Subcutaneous adipose tissue (tissue), 4 donors: ENCODE measurements around the gene ARPC2. TPM values are rescaled to one million over a fixed set of nuclear protein-coding genes. Genes with fewer than 3 reads are reported as not detected.

Experiments used
- total RNA-seq, 4 donors: library from RNA; depleted of rRNA; stranded (reverse); fragments of >200 nt; gene quantifications; one replicate each; pipeline ENCODE4 v1.1.0, GENCODE V29; 2016
- TF ChIP-seq, protein P1 (sequence below): fragments of 450-650 bp; IDR thresholded peaks from one replicate; pipeline ENCODE4 v1.5.1; 2016; ENCODE audit warnings: low read depth, mild to moderate bottlenecking, control low read depth, antibody characterized with exemption, moderate library complexity

The ARPC2 gene
- total RNA-seq, 4 donors from 2014 or later, result 273 to 501 (median 341) TPM

DNA sequence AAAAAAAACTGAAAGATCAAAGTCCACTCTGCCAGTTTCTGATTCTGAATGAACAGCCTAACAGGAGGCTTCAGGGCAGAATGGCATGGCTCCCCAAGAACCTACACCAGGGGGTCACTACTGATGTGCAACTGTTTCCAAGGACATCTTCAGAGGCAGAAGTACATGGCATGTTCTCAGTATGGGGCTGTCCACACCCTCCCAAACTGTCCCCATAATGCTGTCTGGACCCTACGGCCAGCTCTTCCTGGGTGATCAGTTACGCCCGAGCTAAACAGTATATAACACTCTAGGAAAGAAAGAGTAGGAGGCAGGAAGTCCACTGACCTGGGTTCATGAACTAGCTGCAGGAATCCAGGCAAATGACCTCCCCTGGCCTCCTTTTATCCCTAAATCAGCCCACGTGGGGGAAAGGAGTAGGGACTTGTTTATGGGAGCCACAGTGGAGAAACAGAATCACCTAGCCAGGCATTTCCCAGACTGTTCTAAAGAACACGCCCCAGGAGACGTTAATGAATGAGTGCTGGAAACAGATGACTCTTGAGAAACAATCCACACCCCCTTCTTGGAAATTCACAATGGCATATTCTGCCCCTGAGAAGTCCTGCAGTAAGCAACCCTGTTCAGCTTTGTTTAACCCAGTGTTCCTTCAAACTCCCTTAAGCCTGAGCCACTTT, 72.8 kb downstream of the ARPC2 start:
- TF ChIP-seq, protein P1, sequence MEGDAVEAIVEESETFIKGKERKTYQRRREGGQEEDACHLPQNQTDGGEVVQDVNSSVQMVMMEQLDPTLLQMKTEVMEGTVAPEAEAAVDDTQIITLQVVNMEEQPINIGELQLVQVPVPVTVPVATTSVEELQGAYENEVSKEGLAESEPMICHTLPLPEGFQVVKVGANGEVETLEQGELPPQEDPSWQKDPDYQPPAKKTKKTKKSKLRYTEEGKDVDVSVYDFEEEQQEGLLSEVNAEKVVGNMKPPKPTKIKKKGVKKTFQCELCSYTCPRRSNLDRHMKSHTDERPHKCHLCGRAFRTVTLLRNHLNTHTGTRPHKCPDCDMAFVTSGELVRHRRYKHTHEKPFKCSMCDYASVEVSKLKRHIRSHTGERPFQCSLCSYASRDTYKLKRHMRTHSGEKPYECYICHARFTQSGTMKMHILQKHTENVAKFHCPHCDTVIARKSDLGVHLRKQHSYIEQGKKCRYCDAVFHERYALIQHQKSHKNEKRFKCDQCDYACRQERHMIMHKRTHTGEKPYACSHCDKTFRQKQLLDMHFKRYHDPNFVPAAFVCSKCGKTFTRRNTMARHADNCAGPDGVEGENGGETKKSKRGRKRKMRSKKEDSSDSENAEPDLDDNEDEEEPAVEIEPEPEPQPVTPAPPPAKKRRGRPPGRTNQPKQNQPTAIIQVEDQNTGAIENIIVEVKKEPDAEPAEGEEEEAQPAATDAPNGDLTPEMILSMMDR, result no peak

DNA sequence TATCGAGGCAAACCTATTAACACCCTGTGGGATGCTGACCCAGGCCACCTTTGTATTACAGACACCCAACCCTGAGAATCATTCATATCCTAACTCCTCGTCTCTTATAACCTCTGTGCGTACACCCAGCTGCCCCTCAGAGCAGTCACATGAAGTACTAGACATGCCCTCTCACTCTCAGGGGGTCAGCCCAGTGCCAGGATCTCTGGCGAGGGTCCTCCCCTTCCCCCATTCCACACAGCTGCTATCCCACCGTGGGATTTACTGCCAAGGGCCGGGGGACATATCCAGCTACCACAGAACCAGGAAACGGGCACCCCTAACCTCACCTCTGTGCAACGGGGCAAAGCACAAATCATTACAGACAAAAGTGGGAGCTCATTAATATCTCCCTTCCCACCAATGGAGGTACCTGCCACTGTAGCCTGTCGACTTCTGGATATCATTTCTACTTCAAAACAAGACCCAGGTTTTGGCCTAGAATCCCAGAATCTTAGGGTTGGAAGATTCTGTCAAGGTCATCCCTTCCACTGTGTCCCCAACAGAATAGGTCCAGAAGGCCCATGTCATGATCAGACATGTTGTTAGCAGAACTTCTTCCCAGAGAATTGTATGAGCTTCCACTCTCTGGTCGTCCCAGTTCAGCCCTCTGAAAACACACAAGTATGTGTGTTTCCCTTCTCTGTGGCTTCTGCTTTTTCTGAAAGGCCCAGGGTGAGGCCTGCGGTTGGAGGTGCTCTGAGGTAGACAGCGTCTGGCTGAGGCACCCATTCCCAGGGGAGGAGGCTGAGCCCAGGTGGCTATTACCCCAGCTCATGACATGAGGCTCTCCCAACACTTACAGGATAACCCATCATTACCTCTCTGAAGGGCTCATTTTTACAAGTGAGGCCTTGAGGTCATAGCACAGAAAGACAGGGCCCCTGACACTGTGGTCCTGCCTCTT, 73.6 kb downstream of the ARPC2 start:
- TF ChIP-seq, protein P1, result no peak

DNA sequence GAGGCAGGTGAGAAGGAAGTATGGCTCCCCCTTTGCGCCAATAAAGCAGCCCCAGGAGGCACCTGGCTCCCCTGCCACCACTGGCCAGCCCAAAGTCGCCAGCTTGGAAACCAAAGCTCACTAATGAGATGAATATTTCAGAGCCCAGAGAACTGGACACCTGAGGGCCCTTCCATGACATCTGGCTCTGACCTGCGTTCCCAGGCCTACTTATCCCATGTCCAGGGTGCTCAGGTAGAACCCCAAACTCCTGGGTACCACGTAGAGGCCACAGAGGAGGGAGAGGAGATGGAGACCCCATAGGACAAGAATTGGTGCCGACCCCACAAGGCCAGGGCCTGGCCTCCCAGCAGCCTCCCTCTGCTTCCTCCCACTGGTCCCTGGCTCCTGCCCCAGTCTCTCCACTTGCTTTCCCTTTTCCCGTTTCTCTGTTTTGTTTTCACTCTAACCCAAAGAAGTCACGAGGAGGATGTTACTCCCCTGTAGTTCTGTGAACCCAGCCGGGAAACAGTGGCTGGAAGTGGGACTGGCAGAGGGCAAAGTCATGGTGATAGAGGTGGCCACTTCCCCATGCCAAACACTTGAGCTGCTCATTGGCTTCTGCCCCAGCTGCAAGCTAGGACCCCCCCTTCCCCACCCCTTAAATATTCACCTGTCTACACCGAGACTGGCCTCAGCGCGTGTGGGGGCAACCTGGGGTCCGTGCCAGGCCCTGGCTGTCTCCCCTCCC, 74.5 kb downstream of the ARPC2 start:
- TF ChIP-seq, protein P1, result no peak

DNA sequence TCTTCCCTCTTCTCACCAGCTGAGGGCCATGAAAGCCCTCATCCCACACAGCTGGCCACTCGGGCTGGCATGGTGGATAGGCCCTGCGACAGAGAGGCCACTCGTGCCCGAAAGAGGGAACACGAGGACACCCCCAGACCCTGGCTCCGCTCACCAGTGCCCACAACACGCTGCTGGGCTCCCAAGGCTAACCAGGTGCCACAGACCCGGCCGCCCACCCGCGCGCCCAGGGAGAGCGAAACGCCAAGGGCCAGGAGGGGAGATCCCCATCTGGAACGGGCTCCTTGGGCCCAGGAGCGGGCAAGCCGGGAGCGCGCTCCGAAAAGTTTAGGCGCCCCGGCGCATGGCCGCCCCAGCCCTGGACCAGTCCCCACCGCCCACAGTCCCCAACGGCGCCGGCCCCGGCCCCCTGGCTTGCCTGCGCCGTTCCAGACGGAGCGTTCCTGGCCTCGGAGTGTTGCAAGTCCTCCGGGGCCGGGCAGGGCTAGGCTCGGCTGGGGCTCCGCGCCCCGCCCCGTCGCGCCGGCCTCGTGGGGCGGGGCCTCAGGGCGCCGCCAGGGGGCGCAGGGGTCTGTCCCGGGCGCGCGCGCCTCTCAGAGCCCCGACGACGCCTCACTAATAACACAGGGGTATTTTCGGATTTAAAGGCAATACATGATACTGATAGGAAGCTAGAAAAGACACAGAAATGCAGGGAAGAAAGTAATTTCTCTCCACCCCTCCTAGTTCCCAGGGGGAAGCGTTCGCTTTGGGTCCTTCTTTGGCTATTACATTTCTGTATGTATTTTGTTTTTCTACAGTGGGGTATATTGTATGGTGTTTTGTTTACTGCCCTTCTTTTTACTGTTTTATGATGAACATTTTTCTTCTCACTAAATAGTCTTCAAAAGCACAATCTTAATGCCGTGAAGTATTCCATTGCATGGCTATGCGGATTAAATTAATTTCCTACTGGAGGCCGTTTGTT, 75.3 kb downstream of the ARPC2 start, which contains the start of gene TMBIM1:
TMBIM1 (minus strand) TSS at position 456 of the 967 bp plus-strand sequence. CDS start 10,362 bp downstream, outside the sequence.
- TF ChIP-seq, protein P1, result no peak

DNA sequence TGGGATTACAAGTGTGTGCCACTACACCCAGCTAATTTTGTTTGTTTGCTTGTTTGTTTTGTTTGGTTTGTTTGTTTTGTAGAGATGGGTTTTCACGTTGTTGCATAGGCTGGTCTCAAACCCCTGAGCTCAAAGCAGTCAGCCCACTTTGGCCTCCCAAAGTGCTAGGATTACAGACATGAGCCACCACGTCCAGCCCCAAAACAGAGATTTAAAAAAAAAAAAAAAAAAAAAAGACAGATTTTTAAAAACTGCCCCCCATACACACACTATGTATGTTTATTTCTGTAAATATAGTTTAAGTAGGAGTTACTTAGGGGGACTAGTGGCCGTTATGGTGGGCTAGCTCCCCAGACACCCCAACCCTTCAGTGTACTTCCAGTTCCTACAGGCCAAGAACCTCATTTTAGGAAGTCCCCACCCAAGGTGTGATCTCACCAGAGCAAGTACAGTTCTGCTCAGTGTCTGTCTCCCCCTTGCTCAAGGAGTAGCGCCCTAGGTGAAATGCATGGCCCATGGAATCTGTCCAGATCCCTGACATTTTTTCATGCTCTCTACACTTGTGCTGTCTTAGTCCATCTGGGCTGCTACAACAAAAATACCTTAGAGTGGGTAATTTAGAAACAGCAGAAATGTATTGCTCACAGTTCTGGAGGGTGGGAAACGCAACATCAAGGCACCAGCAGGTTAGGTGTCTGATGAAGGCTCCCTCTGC, 76.9 kb downstream of the ARPC2 start:
- TF ChIP-seq, protein P1, result no peak

DNA sequence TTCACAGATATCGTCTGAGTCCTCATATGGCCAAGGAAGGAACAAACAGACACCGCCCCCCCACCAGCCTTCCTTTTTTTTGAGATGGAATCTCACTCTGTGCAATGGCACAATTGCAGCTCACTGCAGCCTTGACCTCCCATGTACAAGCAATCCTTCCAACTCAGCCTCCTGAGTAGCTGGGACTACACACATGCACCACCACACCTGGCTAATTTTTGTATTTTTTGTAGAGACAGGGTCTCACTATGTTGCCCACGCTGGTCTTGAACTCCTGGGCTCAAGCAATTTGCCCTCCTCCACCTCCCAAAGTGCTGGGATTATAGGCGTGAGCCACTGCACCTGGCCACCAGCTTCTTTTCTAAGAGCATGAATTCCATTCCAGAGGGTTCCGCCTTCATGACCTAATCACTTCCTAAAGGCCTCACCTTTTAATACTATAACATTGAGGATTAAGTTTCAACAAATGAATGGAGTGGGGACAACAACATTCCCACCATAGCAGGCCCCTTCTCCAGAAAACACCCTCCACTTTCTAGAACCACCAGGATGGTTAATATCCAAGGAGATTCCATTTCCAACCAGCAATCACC, 77.5 kb downstream of the ARPC2 start:
- TF ChIP-seq, protein P1, result no peak
